Neural progenitor cell (in vitro differentiated cells): ENCODE data around the gene DGKD.

ENCODE experiments used
- CTCF ChIP-seq: fragments of 200-600 bp; sonication (generic); IDR thresholded peaks from 2 replicates; pipeline ENCODE4 v1.5.1; 2017; ENCODE audit warnings: antibody characterized with exemption, mild to moderate bottlenecking
- EZH2 ChIP-seq: fragments of 200-600 bp; sonication (generic); IDR thresholded peaks from 2 replicates; pipeline ENCODE4 v1.6.1; 2017; ENCODE audit warnings: antibody characterized with exemption, mild to moderate bottlenecking, moderate library complexity
- EZH2phosphoT487 ChIP-seq: fragments of 200-600 bp; sonication (generic); IDR thresholded peaks from 2 replicates; pipeline ENCODE4 v1.6.1; 2017; ENCODE audit warnings: antibody characterized with exemption

- no peak for TF ChIP-seq CTCF
- no peak for TF ChIP-seq EZH2
- no peak for TF ChIP-seq EZH2phosphoT487
Measured at GRCh38 chr2:233438573-233439147, 84.4 kb downstream of the DGKD start.
